ENCODE results near the gene IGFBP2.

GRCh38 chr2:216606551-216607276 lies 26.5 kb upstream of the IGFBP2 start:
- TF ChIP-seq CTCF (IDR thresholded peaks at IDR 0.05) (no peak), ZFX (IDR thresholded peaks at IDR 0.05; ENCODE audit: borderline replicate concordance) (no peak)
